HG03280 (cell line): ENCODE data around the gene IL6R.

ENCODE experiments used
- ATAC-seq: cut with Tn5 transposase; IDR thresholded peaks from one replicate; pipeline ENCODE4 v1.9.1; 2021; ENCODE audit warnings: mild to moderate bottlenecking, moderate library complexity; ENCODE audit not compliant: unreplicated experiment

Gene IL6R

DNA sequence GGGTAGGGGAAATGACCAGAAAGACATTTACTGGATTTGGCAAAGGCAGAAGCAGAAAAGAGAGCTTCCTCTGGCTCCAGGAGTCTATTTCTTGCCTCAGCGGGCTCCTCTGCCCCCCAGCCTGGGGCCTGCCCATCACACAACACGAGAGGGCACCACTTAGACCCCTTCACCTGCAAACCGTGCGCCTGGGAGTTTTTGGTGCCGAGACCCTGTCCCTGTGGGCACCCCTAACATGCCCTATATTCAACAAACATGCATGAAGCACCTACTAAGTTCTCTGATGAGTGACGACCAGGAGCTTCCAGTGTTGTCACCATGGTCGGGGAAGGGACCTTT is 18.8 kb downstream of the IL6R start:
- no peak for ATAC-seq

DNA sequence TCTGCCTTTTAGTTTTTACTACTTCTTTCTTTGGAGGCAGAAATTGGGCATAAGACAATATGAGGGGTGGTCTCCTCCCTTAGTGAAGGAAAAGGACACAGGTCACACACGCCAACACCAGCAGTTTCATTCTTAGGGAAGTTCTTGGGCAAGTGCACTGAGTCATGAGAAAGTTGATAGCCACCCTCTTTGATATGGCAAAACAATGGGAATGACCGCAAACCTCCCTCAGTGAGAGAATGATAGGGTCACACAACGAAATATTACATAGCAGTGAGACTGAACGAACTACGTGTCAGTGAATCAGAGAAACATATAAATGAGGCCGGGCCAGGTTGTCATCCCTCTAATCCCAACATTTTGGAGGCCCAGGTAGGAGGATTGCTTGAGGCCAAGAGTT is 20.0 kb downstream of the IL6R start:
- no peak for ATAC-seq

DNA sequence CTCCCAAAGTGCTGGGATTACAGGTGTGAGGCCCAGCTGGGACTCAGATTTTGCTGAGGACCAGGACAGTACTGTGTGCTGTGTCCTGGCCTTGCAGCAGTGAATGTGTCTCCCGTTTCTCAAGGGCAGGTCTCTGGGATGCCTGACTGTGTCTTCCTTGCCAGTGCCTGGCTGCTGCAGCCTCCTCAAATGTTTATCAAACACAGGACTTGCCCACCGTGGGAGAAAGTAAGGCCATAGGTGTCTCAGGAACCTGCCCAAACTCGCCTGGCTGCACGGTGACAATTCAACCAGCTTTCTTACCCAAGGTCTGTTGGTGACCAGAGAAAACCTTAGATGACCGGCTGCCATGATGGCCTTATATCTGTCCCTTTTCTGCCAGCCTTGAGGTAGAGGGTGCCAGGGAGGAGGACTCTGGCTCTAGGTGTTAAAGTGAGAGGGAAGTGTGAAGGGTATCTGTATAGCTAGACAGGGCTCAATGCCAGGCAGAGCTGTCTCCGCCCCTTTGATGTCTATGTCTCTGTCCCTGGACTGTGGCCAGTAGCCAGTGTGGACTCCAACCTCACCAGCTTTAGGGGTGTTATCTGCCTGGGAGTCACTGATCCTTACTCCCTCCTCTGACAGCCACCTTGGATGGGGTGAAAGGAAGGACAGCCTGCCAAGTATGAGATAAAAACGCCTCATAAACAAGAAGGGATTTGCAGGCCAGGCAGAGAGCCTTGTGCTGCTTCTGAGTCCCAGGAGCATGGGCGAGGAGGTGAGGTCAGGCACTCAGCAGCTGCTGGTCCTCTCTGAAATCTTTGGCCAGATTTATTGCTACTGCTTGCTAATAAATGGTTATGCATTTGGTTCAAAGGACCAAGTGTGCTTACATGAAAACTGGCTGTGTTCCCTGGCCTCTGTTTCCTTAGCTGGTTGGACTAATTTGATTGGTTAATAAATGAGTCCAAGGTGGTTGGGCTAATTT is 22.3 kb downstream of the IL6R start:
- no peak for ATAC-seq

DNA sequence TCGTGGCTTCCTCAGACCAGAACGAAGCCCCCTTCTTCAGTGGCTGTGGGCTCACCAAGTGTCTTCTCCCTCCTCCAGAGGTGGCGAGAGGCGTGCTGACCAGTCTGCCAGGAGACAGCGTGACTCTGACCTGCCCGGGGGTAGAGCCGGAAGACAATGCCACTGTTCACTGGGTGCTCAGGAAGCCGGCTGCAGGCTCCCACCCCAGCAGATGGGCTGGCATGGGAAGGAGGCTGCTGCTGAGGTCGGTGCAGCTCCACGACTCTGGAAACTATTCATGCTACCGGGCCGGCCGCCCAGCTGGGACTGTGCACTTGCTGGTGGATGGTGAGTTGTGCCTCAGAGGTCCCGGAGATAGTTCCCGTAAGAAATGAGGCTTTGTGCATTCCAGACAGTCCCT is 24.0 kb downstream of the IL6R start:
- no peak for ATAC-seq

DNA sequence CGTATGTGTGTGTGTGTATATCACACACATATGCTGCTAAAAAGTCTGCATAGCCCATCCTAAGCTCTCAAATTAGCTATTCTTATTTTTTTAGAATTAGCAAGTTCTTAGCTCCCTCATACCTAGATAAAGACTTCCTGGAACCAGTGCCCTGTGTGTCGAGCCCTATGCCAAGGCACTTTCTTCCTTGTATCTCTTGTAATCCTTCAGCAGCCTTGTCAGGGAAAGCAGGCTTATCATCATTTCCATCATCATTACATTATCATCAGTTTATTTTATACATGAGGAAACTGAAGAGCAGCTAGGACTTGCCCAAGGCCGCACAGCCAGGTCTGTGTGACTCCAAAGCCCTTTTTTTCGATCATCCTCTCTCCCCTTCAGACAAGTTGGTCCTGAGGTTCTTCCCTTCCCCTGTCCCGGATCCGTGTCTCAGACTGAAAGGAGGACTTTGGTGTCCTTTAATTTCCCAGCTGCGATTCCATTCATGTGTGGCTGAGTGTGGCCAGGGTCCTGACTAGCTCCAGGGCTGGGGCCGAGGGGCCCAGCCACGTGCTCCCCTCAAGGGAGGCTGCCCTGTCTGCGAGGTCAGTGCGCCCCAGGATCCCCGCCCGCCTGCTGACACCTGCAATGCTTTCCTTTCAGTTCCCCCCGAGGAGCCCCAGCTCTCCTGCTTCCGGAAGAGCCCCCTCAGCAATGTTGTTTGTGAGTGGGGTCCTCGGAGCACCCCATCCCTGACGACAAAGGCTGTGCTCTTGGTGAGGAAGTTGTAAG is 24.9 kb downstream of the IL6R start:
- no peak for ATAC-seq

DNA sequence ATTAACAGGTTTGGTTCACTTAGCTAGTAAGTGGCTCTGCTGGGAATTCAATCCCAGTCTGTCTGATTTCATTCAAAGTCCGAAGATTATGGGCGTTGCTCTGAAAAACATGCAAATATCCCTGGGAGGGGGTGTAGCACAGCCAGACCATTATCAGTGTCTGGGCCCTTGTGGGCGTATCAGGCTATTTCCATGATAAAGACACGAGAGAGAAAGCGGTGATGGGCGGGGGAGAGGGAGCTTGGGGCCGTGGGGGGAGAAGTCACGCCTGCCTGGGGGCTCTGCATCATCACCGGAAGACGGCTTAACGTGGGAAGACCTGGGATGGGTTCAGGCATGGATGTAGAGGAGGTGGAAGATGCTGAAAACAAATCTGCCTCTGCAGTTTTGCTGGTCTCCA is 25.8 kb downstream of the IL6R start:
- no peak for ATAC-seq

DNA sequence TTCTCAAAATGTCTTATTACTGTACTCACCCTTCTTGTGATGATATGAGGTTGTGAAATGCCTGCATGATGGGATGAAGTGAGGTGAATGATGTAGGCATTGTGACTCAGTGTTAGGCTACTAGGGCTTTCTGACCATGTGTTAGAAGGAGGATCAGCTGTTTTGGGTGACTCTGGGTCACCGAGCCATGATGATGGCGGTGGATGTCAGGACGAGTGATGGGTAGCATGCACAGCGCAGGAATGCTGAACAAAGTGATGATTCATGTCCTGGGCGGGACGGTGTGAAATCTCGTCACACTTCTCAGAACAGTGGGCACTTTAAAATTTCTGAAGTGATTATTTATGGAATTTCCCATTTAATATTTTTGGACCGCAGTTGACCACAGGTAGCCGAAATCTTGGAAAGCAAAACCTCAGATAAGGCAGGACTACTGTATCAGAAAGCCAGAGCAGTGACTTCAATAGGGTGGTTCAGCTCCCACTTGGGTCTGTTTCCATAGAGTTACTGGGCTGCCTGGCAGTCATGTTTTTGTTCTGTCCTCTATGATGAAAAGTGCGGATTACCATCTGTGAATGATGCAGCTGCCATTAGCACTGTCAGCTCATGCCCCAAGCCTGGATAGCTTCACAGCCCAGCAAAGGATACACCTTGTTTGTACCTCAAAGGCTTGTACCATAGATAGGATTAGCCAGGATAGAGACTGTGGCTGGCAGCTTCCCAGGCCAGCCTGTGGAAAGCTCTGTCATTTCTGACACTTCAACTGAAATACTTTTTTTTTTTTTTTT is 26.6 kb downstream of the IL6R start:
- ATAC-seq = no peak

DNA sequence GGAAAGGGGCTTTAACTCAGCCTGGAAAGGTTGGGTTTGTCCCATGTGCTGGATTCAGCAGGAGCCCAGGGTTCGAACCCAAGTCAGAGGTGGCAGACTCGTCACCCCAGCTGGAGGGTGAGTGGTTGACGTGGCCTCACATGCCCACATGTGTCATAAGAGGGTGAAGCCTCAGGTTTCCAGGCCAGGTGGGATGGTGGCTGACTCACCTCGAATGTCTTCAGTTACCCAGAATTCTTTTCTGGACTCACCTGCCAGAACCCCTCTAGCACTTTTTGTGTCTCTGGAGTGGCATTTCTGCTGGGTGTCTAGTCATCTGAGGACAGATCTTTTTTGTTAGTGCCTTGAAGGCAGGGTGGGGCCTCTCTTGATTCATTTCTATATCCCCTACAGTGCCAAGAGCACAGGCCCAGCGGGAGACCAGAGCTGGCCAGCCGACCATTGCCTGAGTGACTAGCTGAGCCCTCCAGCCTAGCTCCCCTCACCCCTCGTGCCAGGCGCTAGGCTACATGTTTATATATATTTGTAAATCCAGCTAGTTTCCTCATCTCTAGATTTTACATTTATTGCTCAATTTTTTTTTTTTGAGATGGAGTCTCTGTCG is 28.1 kb downstream of the IL6R start:
- no peak for ATAC-seq

DNA sequence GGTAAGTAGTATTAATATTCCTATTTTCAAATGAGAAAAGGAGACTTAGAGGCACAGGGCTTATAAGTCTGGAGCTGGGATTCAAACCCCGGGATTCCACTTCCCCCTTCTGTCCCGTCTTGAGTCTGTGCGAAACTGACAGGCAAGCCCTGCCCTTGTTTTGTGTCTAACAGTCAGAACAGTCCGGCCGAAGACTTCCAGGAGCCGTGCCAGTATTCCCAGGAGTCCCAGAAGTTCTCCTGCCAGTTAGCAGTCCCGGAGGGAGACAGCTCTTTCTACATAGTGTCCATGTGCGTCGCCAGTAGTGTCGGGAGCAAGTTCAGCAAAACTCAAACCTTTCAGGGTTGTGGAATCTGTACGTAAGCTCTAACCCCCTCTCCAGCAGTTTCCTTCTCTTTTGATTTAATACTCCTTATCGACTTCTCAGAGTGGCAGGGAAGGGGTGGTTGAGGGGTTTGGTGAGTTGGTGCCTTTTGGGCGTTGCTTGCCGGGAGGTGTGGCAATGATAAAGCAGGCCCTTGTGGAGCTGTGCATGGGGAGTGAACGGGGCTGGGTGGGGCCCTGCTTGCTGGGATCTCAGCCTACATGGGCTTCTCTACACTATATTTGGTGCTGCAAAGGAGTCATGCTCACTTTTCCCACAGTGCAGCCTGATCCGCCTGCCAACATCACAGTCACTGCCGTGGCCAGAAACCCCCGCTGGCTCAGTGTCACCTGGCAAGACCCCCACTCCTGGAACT is 29.4 kb downstream of the IL6R start:
- ATAC-seq = no peak

DNA sequence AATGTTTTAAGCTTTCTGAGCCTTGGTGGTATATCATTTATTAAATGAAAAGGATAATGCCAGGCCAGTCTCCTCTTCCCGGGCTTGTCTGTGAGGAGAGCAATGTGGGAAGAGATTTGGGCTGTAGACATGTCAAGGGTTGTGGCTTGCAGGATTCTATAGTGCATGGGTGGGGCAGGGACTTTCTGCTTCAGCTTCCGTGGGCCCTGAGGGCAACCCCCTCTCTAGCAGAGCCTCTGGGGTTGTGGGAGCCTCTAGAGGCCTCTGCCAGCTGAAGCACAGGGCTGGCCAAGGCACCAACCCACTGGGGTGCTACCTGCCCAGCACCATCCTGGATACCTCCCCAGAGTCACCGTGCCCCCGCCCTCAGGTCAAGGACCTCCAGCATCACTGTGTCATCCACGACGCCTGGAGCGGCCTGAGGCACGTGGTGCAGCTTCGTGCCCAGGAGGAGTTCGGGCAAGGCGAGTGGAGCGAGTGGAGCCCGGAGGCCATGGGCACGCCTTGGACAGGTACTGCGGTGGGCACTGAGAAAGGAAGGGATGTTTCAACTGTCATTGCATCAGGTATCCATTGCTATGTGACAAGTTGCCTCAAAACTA is 30.6 kb downstream of the IL6R start:
- ATAC-seq = no peak

DNA sequence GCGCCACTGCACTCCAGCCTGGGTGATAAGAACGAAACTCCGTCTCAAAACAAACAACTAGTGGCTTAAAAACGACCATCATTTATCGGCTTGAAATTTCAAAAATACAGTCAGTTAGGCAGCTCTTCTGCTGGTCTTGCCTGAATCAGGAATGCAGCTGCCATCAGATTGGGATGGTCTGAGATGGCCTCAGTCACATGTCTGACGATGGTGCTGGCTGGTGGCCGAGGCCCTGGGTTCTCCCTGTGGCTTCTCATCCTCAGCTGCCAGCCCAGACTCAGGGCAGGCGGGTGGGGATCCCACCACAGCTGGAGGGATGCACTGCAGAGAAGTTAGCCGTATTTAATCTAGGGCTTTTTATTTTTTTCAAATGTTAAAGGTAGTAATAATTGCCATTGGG is 31.3 kb downstream of the IL6R start:
- no peak for ATAC-seq

DNA sequence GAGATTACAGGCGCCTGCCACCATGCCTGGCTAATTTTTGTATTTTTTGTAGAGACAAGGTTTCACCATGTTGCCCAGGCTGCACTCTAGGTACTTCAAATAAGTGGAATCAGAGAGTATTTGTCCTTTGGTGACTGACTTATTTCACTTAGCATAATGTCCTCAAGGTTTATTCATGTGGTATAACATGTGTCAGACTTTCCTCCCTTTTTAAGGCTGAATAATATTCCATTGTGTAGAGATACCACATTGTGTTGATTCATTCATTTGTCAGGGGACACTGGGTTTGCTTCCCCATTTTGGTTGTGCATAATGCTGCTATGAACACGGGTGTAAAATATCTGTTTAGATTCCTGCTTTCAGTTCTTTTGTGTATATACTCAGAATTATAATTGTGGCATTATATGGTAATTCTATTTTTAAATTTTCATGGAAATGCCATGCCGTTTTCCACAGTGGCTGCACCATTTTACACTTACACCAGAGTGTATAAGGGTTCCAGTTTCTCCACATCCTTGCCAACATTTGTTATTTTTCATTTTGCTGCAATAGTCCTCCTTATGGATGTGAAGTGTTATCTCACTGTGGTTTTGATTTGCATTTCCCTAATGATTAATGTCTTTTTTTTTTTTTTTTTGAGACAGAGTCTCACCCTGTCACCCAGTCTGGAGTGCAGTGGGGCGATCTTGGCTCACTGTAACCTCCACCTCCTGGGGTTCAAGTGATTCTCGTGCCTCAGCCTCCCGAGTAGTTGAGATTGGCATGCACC is 35.1 kb downstream of the IL6R start:
- ATAC-seq = no peak

DNA sequence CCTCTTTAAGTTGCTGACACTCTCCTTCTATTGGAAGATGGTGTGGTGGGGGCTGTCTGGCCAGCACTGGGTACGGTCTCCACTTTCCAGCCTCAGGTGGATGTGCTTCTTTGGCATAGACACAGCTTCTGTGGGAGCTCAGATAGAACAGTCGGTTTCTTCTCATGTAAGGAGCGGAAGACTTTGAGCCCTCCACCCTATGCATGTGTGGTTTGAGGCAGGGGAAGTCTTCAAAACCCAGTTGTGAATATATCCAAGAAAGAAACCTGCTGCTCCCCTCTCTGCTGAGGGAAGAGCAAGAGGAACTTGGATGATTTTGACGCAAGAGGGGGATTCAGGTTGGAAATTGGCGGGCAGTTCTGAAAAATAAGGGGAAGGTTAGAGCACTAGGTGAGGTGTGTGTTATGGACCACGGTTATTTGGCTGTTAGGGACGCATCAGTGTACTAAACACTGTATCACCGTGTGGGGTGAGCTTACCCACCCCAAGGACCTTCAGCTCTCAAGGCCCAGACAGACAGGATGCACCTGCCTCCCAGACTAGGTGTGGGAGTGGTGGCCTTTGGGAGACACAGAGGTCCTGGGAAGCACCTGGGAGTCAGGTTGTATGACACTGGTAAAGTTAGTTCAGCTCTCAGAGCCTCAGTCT is 36.2 kb downstream of the IL6R start:
- no peak for ATAC-seq

DNA sequence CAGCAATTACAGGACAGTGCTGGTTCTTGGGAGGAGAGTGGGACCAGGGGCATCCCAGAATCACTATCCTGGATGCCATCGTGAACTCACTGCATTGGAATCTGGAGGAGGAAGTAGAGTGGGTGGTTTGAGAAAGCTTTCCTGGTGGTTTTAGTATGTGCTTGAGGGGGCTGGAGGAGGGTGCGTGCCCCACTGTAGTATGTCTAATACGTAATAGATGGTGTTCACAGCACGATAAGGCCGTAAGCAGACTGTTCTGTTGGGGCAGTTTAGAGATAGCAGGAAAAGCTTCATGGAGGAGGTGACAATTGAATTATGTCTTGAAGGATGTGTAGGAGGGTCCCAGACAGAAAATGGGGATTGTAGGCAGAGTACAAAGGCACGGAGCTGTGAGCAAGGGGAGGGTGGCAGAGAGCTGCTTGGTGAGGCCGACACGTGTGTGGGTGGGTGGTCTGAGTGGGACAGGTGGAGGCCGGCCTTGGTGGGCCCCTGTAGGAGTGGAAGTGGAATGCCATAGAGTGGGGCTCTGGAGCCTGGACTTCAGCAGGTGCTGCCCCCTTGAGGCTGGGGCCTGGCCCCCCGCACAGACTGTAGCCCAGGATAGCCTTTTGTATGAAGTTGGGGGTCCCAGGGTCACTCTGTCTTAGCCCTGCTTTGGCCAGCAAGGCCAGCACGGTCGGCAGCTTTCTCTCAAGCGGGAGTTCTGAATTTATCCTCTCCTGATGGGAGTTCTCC is 37.0 kb downstream of the IL6R start:
- ATAC-seq = no peak

DNA sequence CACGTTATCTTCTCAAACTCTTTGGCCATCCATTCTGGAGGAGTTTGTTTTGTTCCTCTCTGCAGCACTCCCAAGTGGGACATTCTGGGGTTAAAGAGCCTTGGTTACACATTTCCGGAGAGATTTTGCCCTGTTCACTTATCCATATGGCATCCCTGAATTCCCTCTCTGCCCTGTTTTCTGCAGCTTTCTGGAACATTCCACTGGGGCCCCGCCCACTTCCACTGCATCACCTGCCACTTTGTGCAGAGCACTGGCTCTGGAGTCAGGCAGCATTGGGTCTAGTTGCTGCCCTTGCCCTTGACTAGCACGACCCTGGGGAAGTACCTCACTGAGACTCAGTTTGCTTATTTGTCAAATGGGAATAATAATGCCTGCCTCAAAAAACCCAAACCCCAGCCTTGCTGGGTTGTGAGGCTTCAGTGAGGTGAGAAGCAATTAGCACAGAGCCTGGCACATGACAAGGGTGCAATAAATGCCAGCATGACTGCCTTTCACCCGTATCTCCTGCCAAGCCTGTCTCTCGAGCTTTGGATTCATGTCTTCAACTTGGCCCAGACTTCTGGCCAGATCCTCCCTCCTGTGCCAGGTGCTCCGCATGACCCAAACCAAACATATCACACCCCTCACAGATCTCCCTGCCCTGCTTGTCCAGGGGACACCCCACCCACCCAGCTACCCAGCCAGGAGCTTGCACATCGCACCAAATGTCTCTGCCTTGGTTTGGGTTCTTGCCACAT is 38.3 kb downstream of the IL6R start:
- ATAC-seq = no peak

DNA sequence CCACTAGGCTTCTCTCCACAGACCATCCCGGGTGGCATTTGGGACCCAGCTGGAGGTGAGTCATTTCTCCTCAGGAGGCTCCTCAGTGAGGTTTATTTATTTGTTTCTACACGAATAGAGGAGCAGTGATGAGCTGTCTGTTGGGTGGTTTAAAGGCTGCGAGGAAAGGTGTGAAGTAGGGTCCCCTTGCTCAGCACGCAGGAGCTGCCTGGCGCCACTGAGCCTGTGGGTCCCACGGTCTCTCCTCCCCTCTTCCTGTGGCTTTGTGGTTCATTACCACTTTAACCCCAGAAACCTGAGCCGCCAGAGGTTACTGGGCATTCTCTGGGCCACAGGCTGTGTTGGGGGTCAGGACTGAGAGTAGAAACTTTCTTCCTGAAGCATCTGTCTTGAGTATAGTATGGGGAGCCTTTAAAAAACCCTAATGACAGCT is 39.9 kb downstream of the IL6R start:
- ATAC-seq = no peak

DNA sequence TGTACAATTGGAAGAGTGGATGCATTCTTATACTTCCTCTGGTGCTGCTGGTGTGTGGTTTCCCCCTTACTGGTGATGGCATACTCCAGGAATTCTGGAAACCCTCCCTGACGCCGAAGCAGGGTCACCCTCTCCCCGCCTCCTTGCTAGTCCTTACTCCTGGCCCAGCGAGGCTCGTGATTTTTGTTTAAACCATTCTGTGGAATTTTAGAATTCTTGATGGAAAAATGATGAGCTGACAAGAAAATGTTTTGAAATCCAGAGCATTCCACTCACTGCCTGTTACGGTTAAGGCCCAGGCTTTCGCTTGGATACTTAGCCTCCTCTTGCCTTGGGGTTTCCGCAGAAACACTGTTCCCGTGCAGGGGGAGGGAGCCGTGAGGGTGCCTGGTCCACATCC is 41.1 kb downstream of the IL6R start:
- ATAC-seq = no peak
